Neural cell (in vitro differentiated cells): ENCODE measurements around the gene IL12B. TPM values are rescaled to one million over a fixed set of nuclear protein-coding genes. Genes with fewer than 3 reads are reported as not detected.

Experiments used
- H2AFZ ChIP-seq: fragments of 200-600, 300-800 bp; sonication (generic), shearing (Covaris generic); 2 replicates; pipeline ENCODE4 v1.6.0; 2014; ENCODE audit warnings: low read depth, mild to moderate bottlenecking, antibody characterized with exemption, low read length, moderate library complexity
- H3F3A ChIP-seq: fragments of 200-600 bp; shearing (Covaris generic); 2 replicates; pipeline ENCODE4 v1.6.1; 2016; ENCODE audit warnings: mild to moderate bottlenecking, moderate library complexity, mixed read lengths, antibody characterized with exemption, low read length; ENCODE audit not compliant: insufficient read depth, poor library complexity, severe bottlenecking
- H3K27ac ChIP-seq: fragments of 200-600, 300-800 bp; sonication (generic), shearing (Covaris generic); 2 replicates; pipeline ENCODE4 v1.5.1; 2014; ENCODE audit warnings: mild to moderate bottlenecking, low read length, moderate library complexity
- H3K27me3 ChIP-seq: fragments of 300-800, 200-600 bp; sonication (generic), shearing (Covaris generic); 2 replicates; pipeline ENCODE4 v1.6.0; 2014; ENCODE audit warnings: mild to moderate bottlenecking, low read depth, low read length, moderate library complexity; ENCODE audit not compliant: insufficient read depth
- H3K36me3 ChIP-seq: fragments of 300-800, 200-600 bp; sonication (generic), shearing (Covaris generic); 2 replicates; pipeline ENCODE4 v1.5.1; 2014; ENCODE audit warnings: mild to moderate bottlenecking, antibody characterized with exemption, low read length, moderate library complexity; ENCODE audit not compliant: insufficient read depth
- H3K4me2 ChIP-seq: fragments of 300-800, 200-600 bp; sonication (generic), shearing (Covaris generic); 2 replicates; pipeline ENCODE4 v1.6.0; 2014; ENCODE audit warnings: mild to moderate bottlenecking, low read length
- H3K4me3 ChIP-seq: fragments of 300-800, 200-600 bp; sonication (generic), shearing (Covaris generic); 2 replicates; pipeline ENCODE4 v1.5.1; 2014; ENCODE audit warnings: mild to moderate bottlenecking, low read length, moderate library complexity
- H3K79me2 ChIP-seq: fragments of 200-600 bp; shearing (Covaris generic); replicated peaks from 2 replicates; pipeline ENCODE4 v1.6.0; 2014; ENCODE audit warnings: mild to moderate bottlenecking, low read length, moderate library complexity; ENCODE audit not compliant: insufficient read depth
- H3K9ac ChIP-seq: fragments of 300-800, 200-600 bp; sonication (generic), shearing (Covaris generic); 2 replicates; pipeline ENCODE4 v1.6.1; 2016; ENCODE audit warnings: mild to moderate bottlenecking, low read length, mixed read lengths
- H3K9me2 ChIP-seq: fragments of 200-600 bp; shearing (Covaris generic); 2 replicates; pipeline ENCODE4 v1.6.1; 2016; ENCODE audit warnings: mild to moderate bottlenecking, low read length, mixed read lengths; ENCODE audit not compliant: insufficient read depth
- H3K9me3 ChIP-seq: fragments of 200-600, 300-800 bp; sonication (generic), shearing (Covaris generic); 2 replicates; pipeline ENCODE4 v1.6.1; 2016; ENCODE audit warnings: mild to moderate bottlenecking, mixed run types, low read length, moderate library complexity, mixed read lengths
- H4K20me1 ChIP-seq: fragments of 200-600 bp; shearing (Covaris generic); 2 replicates; pipeline ENCODE4 v1.6.1; 2016; ENCODE audit warnings: mild to moderate bottlenecking, mixed run types; ENCODE audit not compliant: insufficient read depth
- CTCF ChIP-seq: fragments of 450-650 bp; IDR thresholded peaks from 2 replicates; pipeline ENCODE4 v1.5.1; 2014; ENCODE audit warnings: antibody characterized with exemption, mild to moderate bottlenecking, moderate library complexity; ENCODE audit not compliant: poor library complexity, severe bottlenecking
- EP300 ChIP-seq: fragments of 450-650 bp; conservative IDR thresholded peaks from 2 replicates; pipeline ENCODE4 v1.6.1; 2014; ENCODE audit warnings: antibody characterized with exemption, mild to moderate bottlenecking, moderate library complexity; ENCODE audit not compliant: poor library complexity, severe bottlenecking
- EZH2 ChIP-seq: fragments of 200-600, 300-800 bp; shearing (Covaris generic), sonication (generic); IDR thresholded peaks from 2 replicates; pipeline ENCODE4 v1.6.1; 2014; ENCODE audit warnings: antibody characterized with exemption, low read length, borderline replicate concordance, mild to moderate bottlenecking; ENCODE audit not compliant: insufficient read depth, poor library complexity, severe bottlenecking
- MXI1 ChIP-seq: fragments of 450-650 bp; conservative IDR thresholded peaks from 2 replicates; pipeline ENCODE4 v1.6.1; 2014; ENCODE audit warnings: antibody characterized with exemption, mild to moderate bottlenecking; ENCODE audit not compliant: poor library complexity, severe bottlenecking
- POLR2AphosphoS5 ChIP-seq: IDR thresholded peaks from 2 replicates; pipeline ENCODE4 v1.6.1; 2012
- RAD21 ChIP-seq: fragments of 450-650 bp; conservative IDR thresholded peaks from 2 replicates; pipeline ENCODE4 v1.6.1; 2014; ENCODE audit warnings: antibody characterized with exemption, mild to moderate bottlenecking, moderate library complexity
- SMC3 ChIP-seq: fragments of 450-650 bp; conservative IDR thresholded peaks from 2 replicates; pipeline ENCODE4 v1.6.1; 2014; ENCODE audit warnings: antibody characterized with exemption, mild to moderate bottlenecking, moderate library complexity; ENCODE audit not compliant: poor library complexity
- TAF1 ChIP-seq: IDR thresholded peaks from 2 replicates; pipeline ENCODE4 v1.6.1; 2012; ENCODE audit warnings: low read depth
- polyA plus RNA-seq: library from polyadenylated mRNA; depleted of rRNA; stranded (reverse); fragments of >200 nt; gene quantifications from 2 replicates; pipeline ENCODE4 v1.2.3, GENCODE V29; 2014
- TF ChIP-seq, protein P1 (sequence below): IDR thresholded peaks from 2 replicates; pipeline ENCODE4 v1.6.1; 2012; ENCODE audit warnings: borderline replicate concordance

Gene IL12B
- polyA plus RNA-seq, 1 donor from 2014 or later = not detected

DNA sequence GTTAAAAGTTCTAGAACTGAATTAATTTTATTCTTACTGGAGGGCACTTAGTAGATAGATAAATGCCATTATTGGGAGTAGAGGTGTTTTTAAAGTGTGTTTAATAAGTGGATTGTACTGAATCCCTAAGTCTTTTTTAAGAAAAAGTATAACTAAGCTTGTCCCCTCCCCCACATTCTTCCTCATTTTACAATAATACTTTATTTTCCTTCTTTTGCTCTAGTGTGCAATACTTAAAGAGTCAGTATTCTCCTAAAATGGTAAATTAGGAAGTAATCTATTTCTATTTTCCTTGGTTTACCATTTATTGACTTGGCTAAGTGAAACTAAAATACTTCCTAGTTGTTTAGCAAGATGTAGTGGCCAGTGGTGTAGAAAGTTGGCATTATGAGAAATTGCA lies 55.6 kb downstream of the IL12B start:
- Histone ChIP-seq H4K20me1 (no peaks in the 10 kb centered on the region), H3K9ac (no peak overlapping the region), H3F3A (no peaks in the 10 kb centered on the region), H3K79me2 (no peaks in the 10 kb centered on the region), H3K4me3 (no peak overlapping the region), H3K27me3 (no peaks in the 10 kb centered on the region), H3K36me3 (peaks cover 2% of the 10 kb centered on the region), H2AFZ (no peak overlapping the region), H3K27ac (no peak overlapping the region), H3K9me2 (no peaks in the 10 kb centered on the region), H3K4me2 (no peak overlapping the region), H3K9me3 (no peaks in the 10 kb centered on the region)
- TF ChIP-seq TAF1 (no peak), SMC3 (no peak), POLR2AphosphoS5 (no peak), MXI1 (no peak), EZH2 (no peak), CTCF (no peak)

DNA sequence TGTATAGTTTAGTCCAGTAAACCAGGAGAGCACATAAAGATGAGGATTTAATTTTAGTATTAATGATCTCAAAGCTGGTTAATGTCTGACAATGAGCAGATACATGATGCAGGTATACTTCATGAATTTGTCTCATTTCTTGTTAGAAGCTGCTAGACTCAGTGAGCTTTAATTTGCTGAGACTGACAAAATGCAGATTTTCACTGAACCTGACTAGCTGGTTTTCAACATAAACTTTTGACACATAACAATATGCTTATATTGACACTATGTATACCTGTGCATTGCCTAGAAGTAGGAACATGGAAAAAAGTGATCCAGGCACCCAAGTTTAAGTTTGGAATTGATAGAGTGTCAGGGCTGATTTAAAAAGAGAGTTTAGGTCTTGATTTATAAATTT lies 56.4 kb downstream of the IL12B start:
- Histone ChIP-seq H3K9me2 (no peaks in the 10 kb centered on the region), H3K36me3 (peaks cover 6% of the 10 kb centered on the region), H3K4me3 (no peak overlapping the region), H2AFZ (no peak overlapping the region), H3F3A (no peaks in the 10 kb centered on the region), H4K20me1 (no peaks in the 10 kb centered on the region), H3K9me3 (no peaks in the 10 kb centered on the region), H3K79me2 (no peaks in the 10 kb centered on the region), H3K9ac (no peak overlapping the region), H3K4me2 (no peak overlapping the region), H3K27me3 (no peaks in the 10 kb centered on the region), H3K27ac (no peak overlapping the region)
- no peak for TF ChIP-seq EZH2
- no peak for TF ChIP-seq TAF1
- no peak for TF ChIP-seq RAD21
- TF ChIP-seq, protein P1, sequence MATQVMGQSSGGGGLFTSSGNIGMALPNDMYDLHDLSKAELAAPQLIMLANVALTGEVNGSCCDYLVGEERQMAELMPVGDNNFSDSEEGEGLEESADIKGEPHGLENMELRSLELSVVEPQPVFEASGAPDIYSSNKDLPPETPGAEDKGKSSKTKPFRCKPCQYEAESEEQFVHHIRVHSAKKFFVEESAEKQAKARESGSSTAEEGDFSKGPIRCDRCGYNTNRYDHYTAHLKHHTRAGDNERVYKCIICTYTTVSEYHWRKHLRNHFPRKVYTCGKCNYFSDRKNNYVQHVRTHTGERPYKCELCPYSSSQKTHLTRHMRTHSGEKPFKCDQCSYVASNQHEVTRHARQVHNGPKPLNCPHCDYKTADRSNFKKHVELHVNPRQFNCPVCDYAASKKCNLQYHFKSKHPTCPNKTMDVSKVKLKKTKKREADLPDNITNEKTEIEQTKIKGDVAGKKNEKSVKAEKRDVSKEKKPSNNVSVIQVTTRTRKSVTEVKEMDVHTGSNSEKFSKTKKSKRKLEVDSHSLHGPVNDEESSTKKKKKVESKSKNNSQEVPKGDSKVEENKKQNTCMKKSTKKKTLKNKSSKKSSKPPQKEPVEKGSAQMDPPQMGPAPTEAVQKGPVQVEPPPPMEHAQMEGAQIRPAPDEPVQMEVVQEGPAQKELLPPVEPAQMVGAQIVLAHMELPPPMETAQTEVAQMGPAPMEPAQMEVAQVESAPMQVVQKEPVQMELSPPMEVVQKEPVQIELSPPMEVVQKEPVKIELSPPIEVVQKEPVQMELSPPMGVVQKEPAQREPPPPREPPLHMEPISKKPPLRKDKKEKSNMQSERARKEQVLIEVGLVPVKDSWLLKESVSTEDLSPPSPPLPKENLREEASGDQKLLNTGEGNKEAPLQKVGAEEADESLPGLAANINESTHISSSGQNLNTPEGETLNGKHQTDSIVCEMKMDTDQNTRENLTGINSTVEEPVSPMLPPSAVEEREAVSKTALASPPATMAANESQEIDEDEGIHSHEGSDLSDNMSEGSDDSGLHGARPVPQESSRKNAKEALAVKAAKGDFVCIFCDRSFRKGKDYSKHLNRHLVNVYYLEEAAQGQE = no peak
- TF ChIP-seq CTCF = no peak
- TF ChIP-seq POLR2AphosphoS5 = no peak
- TF ChIP-seq MXI1 = no peak
- TF ChIP-seq EP300 = no peak
